ENCODE measurements around the gene SYTL4. TPM values are rescaled to one million over a fixed set of nuclear protein-coding genes. Genes with fewer than 3 reads are reported as not detected.

Gene SYTL4
- total and polyA plus RNA-seq, 2 of the 13 experiments (the other 11 are each of a cell fraction or from before 2014, with no cell fraction given), result 0.41 to 0.73 TPM

DNA sequence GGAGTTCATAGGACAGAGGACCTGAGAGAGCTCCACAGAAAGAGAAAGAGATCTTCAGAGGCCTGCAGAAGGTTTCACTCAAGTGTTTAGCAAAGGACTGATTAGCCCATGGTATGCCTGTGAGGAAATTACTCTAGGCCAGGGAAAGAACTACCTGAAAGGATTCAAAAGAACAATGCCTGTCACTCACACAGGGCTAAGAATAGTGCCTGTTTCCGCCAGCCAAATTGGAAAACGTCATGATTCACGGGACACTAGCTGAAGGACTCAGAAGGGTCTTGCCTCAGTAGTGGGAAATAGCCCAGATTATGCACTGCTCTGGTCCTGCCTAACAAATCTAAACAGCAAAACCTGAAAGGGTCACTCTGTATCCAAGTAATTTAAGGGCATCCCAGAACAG is 21.1 kb downstream of the SYTL4 start (continued):
- TF ChIP-seq, protein P1, sequence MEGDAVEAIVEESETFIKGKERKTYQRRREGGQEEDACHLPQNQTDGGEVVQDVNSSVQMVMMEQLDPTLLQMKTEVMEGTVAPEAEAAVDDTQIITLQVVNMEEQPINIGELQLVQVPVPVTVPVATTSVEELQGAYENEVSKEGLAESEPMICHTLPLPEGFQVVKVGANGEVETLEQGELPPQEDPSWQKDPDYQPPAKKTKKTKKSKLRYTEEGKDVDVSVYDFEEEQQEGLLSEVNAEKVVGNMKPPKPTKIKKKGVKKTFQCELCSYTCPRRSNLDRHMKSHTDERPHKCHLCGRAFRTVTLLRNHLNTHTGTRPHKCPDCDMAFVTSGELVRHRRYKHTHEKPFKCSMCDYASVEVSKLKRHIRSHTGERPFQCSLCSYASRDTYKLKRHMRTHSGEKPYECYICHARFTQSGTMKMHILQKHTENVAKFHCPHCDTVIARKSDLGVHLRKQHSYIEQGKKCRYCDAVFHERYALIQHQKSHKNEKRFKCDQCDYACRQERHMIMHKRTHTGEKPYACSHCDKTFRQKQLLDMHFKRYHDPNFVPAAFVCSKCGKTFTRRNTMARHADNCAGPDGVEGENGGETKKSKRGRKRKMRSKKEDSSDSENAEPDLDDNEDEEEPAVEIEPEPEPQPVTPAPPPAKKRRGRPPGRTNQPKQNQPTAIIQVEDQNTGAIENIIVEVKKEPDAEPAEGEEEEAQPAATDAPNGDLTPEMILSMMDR (CRISPR knock-in tag; IDR thresholded peaks at IDR 0.05), result no peak
- TF ChIP-seq, protein P2, sequence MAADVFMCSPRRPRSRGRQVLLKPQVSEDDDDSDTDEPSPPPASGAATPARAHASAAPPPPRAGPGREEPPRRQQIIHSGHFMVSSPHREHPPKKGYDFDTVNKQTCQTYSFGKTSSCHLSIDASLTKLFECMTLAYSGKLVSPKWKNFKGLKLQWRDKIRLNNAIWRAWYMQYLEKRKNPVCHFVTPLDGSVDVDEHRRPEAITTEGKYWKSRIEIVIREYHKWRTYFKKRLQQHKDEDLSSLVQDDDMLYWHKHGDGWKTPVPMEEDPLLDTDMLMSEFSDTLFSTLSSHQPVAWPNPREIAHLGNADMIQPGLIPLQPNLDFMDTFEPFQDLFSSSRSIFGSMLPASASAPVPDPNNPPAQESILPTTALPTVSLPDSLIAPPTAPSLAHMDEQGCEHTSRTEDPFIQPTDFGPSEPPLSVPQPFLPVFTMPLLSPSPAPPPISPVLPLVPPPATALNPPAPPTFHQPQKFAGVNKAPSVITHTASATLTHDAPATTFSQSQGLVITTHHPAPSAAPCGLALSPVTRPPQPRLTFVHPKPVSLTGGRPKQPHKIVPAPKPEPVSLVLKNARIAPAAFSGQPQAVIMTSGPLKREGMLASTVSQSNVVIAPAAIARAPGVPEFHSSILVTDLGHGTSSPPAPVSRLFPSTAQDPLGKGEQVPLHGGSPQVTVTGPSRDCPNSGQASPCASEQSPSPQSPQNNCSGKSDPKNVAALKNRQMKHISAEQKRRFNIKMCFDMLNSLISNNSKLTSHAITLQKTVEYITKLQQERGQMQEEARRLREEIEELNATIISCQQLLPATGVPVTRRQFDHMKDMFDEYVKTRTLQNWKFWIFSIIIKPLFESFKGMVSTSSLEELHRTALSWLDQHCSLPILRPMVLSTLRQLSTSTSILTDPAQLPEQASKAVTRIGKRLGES (CRISPR knock-in tag; IDR thresholded peaks at IDR 0.05; ENCODE audit: borderline replicate concordance), result no peak
- TF ChIP-seq, protein P3, sequence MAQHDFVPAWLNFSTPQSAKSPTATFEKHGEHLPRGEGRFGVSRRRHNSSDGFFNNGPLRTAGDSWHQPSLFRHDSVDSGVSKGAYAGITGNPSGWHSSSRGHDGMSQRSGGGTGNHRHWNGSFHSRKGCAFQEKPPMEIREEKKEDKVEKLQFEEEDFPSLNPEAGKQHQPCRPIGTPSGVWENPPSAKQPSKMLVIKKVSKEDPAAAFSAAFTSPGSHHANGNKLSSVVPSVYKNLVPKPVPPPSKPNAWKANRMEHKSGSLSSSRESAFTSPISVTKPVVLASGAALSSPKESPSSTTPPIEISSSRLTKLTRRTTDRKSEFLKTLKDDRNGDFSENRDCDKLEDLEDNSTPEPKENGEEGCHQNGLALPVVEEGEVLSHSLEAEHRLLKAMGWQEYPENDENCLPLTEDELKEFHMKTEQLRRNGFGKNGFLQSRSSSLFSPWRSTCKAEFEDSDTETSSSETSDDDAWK (CRISPR knock-in tag; IDR thresholded peaks at IDR 0.05), result no peak
- TF ChIP-seq, protein P4, sequence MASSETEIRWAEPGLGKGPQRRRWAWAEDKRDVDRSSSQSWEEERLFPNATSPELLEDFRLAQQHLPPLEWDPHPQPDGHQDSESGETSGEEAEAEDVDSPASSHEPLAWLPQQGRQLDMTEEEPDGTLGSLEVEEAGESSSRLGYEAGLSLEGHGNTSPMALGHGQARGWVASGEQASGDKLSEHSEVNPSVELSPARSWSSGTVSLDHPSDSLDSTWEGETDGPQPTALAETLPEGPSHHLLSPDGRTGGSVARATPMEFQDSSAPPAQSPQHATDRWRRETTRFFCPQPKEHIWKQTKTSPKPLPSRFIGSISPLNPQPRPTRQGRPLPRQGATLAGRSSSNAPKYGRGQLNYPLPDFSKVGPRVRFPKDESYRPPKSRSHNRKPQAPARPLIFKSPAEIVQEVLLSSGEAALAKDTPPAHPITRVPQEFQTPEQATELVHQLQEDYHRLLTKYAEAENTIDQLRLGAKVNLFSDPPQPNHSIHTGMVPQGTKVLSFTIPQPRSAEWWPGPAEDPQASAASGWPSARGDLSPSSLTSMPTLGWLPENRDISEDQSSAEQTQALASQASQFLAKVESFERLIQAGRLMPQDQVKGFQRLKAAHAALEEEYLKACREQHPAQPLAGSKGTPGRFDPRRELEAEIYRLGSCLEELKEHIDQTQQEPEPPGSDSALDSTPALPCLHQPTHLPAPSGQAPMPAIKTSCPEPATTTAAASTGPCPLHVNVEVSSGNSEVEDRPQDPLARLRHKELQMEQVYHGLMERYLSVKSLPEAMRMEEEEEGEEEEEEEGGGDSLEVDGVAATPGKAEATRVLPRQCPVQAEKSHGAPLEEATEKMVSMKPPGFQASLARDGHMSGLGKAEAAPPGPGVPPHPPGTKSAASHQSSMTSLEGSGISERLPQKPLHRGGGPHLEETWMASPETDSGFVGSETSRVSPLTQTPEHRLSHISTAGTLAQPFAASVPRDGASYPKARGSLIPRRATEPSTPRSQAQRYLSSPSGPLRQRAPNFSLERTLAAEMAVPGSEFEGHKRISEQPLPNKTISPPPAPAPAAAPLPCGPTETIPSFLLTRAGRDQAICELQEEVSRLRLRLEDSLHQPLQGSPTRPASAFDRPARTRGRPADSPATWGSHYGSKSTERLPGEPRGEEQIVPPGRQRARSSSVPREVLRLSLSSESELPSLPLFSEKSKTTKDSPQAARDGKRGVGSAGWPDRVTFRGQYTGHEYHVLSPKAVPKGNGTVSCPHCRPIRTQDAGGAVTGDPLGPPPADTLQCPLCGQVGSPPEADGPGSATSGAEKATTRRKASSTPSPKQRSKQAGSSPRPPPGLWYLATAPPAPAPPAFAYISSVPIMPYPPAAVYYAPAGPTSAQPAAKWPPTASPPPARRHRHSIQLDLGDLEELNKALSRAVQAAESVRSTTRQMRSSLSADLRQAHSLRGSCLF (CRISPR knock-in tag; IDR thresholded peaks at IDR 0.05; ENCODE audit: borderline replicate concordance), result no peak
- TF ChIP-seq KLF16 (CRISPR knock-in tag; IDR thresholded peaks at IDR 0.05) (no peak), ZFP1 (CRISPR knock-in tag; IDR thresholded peaks at IDR 0.05) (no peak)

All from HepG2 (cell line).